CD14-positive monocyte (primary cell): ENCODE results near the gene OR9Q1. TPM values are rescaled to one million over a fixed set of nuclear protein-coding genes. Genes with fewer than 3 reads are reported as not detected.

ENCODE experiments used
- DNase-seq, 3 donors: peaks; one replicate each; pipeline ENCODE4 v3.0.0-alpha.2; 2011 to 2022
- H2AFZ ChIP-seq: 2 replicates; pipeline ENCODE4 v1.6.0; 2012; ENCODE audit warnings: mild to moderate bottlenecking, low read depth, low read length, inconsistent platforms; ENCODE audit not compliant: insufficient read depth, poor library complexity, severe bottlenecking
- H3K27ac ChIP-seq, 2 donors: 1 replicate in 1 of 2; 2 replicates in 1 of 2; pipeline ENCODE4 v1.5.1; 2012 to 2013; ENCODE audit warnings: low read length in 2 of 2, control low read depth in 1 of 2, inconsistent platforms in 1 of 2, low read depth in 1 of 2, mild to moderate bottlenecking in 1 of 2
- H3K27me3 ChIP-seq, 2 donors: one replicate each; pipeline versions ENCODE4 v1.6.0 to v1.6.1; 2011 to 2013; ENCODE audit warnings: low read length in 2 of 2; ENCODE audit not compliant: control insufficient read depth in 2 of 2, insufficient read depth in 2 of 2
- H3K36me3 ChIP-seq, 2 donors: replicated peaks in 1 of 2; 1 replicate in 1 of 2; 2 replicates in 1 of 2; pipeline versions ENCODE4 v1.5.1 to v1.6.1; 2012 to 2013; ENCODE audit warnings: low read length in 2 of 2, control low read depth in 1 of 2, inconsistent platforms in 1 of 2, mild to moderate bottlenecking in 1 of 2; ENCODE audit not compliant: insufficient read depth in 2 of 2, control insufficient read depth in 1 of 2
- H3K4me1 ChIP-seq, 2 donors: 1 replicate in 1 of 2; 2 replicates in 1 of 2; pipeline versions ENCODE4 v1.5.1 to v1.6.1; 2012 to 2013; ENCODE audit warnings: low read length in 2 of 2, control low read depth in 1 of 2, inconsistent platforms in 1 of 2, mild to moderate bottlenecking in 1 of 2, moderate library complexity in 1 of 2; ENCODE audit not compliant: insufficient read depth in 2 of 2, control insufficient read depth in 1 of 2
- H3K4me2 ChIP-seq: replicated peaks from 2 replicates; pipeline ENCODE3; 2012; ENCODE audit warnings: low read length, moderate library complexity, mild to moderate bottlenecking; ENCODE audit not compliant: poor library complexity, severe bottlenecking; ENCODE audit errors: extremely low read depth
- H3K4me3 ChIP-seq, 3 experiments: fragments of 200-600 bp in 1 of 3; sonication (generic) in 1 of 3; replicated peaks in 1 of 3; 1 replicate in 2 of 3; 2 replicates in 1 of 3; pipeline ENCODE4 v1.5.1; 2011 to 2013; ENCODE audit warnings: low read length in 3 of 3, mild to moderate bottlenecking in 3 of 3, control low read depth in 2 of 3, low read depth in 2 of 3, inconsistent platforms in 1 of 3, moderate library complexity in 1 of 3
- H3K79me2 ChIP-seq: 2 replicates; pipeline ENCODE4 v1.6.0; 2012; ENCODE audit warnings: mild to moderate bottlenecking, control low read depth, inconsistent platforms, low read length, moderate library complexity; ENCODE audit not compliant: insufficient read depth
- H3K9ac ChIP-seq: 2 replicates; pipeline ENCODE4 v1.6.0; 2017; ENCODE audit warnings: low read length, mild to moderate bottlenecking; ENCODE audit not compliant: insufficient read depth, poor library complexity, severe bottlenecking
- H3K9me3 ChIP-seq, 2 donors: replicated peaks in 1 of 2; 1 replicate in 1 of 2; 2 replicates in 1 of 2; pipeline versions ENCODE4 v1.5.1 to v1.6.1; 2012 to 2013; ENCODE audit warnings: low read length in 2 of 2, control low read depth in 1 of 2; ENCODE audit not compliant: control insufficient read depth in 1 of 2, insufficient read depth in 1 of 2
- H4K20me1 ChIP-seq: 2 replicates; pipeline ENCODE4 v1.6.0; 2012; ENCODE audit warnings: mild to moderate bottlenecking, low read length, control low read depth, moderate library complexity; ENCODE audit not compliant: insufficient read depth
- H3K27ac Mint-ChIP-seq, 7 donors: one replicate each; pipeline ENCODE4 v1.8.0; 2020; ENCODE audit warnings: mild to moderate bottlenecking in 7 of 7, mixed read lengths in 7 of 7, moderate library complexity in 6 of 7, inconsistent platforms in 2 of 7
- H3K27me3 Mint-ChIP-seq, 3 donors: one replicate each; pipeline ENCODE4 v1.8.0; 2021 to 2022; ENCODE audit warnings: low read depth in 3 of 3, mild to moderate bottlenecking in 3 of 3, mixed read lengths in 3 of 3, moderate library complexity in 3 of 3, inconsistent platforms in 1 of 3
- H3K36me3 Mint-ChIP-seq, 2 donors: one replicate each; pipeline ENCODE4 v1.8.0; 2020; ENCODE audit warnings: mixed read lengths in 2 of 2, inconsistent platforms in 1 of 2, mild to moderate bottlenecking in 1 of 2
- H3K4me1 Mint-ChIP-seq: one replicate; pipeline ENCODE4 v1.8.0; 2020; ENCODE audit warnings: mild to moderate bottlenecking, mixed read lengths
- H3K4me3 Mint-ChIP-seq, 2 donors: one replicate each; pipeline ENCODE4 v1.8.0; 2020; ENCODE audit warnings: mild to moderate bottlenecking in 2 of 2, mixed read lengths in 2 of 2, moderate library complexity in 1 of 2
- H3K9me3 Mint-ChIP-seq, 7 donors: one replicate each; pipeline ENCODE4 v1.8.0; 2020 to 2022; ENCODE audit warnings: mixed read lengths in 7 of 7, mild to moderate bottlenecking in 6 of 7, moderate library complexity in 6 of 7, inconsistent platforms in 2 of 7
- WGBS: methylation state at CpG from one replicate; pipeline ENCODE4 v1.1.5; 2013; ENCODE audit warnings: missing lambda C conversion rate; ENCODE audit not compliant: insufficient coverage; 5-methylcytosine and 5-hydroxymethylcytosine counted together
- intact Hi-C, 2 donors: fragments of 100-400 bp; cut with micrococcal nuclease; formaldehyde crosslinking; loops; one replicate each; pipeline versions ENCODE4 v1.15.0 to v1.15.1; 2023
- polyA plus RNA-seq, 3 donors: library from polyadenylated mRNA; depleted of rRNA in 1 of 3; unstranded in 2 of 3; stranded (reverse) in 1 of 3; fragments of 300-500 nt in 2 of 3; fragments of >200 nt in 1 of 3; fragmentation: Illumina TruSeq in 2 of 3; gene quantifications; 1 replicate in 2 of 3; 2 replicates in 1 of 3; pipeline ENCODE4 v1.2.3, GENCODE V29; 2012 to 2021
- TF ChIP-seq, protein P1 (sequence below): fragments of 200-600 bp; IDR thresholded peaks from one replicate; pipeline ENCODE4 v1.8.0; 2022; ENCODE audit warnings: antibody characterized with exemption, mild to moderate bottlenecking

Gene OR9Q1
- polyA plus RNA-seq, 3 donors: not detected

DNA sequence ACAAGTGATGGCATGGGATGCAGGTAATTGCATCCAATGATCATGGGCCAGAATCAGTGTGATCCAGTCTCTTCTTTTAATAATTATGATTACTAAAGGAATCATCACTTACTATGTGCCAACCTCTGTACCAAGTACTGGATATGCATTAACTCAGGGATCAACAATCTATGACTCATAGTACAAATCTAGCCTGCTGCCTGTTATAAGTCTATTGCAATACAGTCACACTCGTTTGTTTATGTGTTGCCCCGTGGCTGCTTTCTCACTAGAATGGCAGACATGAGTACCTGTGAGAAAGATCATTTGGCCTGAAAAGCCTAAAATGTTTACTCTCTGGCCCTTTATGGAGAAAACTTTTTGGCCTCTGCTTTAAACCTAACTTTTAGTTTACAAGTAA lies 52.1 kb downstream of the OR9Q1 start:
- Mint-ChIP-seq H3K4me3 (no peak overlapping the region), H3K9me3 (peaks cover 0 to 6% (median 0%) of the 10 kb centered on the region in 7 donors), H3K27me3 (no peaks in the 10 kb centered on the region), H3K4me1 (no peaks in the 10 kb centered on the region), H3K27ac (no peak overlapping the region), H3K36me3 (no peaks in the 10 kb centered on the region)
- WGBS: 0% methylated on average over 1 of the region's 2 CpGs
- Histone ChIP-seq H3K4me3 (no peak overlapping the region), H3K27ac (no peak overlapping the region), H4K20me1 (no peaks in the 10 kb centered on the region), H3K36me3 (no peaks in the 10 kb centered on the region), H3K79me2 (no peaks in the 10 kb centered on the region), H3K9ac (no peak overlapping the region), H3K9me3 (no peaks in the 10 kb centered on the region), H3K4me2 (no peak overlapping the region), H2AFZ (no peak overlapping the region), H3K4me1 (no peaks in the 10 kb centered on the region), H3K27me3 (no peaks in the 10 kb centered on the region)
- DNase-seq: no peak
- intact Hi-C loops: no loop called here
- TF ChIP-seq, protein P1, sequence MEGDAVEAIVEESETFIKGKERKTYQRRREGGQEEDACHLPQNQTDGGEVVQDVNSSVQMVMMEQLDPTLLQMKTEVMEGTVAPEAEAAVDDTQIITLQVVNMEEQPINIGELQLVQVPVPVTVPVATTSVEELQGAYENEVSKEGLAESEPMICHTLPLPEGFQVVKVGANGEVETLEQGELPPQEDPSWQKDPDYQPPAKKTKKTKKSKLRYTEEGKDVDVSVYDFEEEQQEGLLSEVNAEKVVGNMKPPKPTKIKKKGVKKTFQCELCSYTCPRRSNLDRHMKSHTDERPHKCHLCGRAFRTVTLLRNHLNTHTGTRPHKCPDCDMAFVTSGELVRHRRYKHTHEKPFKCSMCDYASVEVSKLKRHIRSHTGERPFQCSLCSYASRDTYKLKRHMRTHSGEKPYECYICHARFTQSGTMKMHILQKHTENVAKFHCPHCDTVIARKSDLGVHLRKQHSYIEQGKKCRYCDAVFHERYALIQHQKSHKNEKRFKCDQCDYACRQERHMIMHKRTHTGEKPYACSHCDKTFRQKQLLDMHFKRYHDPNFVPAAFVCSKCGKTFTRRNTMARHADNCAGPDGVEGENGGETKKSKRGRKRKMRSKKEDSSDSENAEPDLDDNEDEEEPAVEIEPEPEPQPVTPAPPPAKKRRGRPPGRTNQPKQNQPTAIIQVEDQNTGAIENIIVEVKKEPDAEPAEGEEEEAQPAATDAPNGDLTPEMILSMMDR: no peak

DNA sequence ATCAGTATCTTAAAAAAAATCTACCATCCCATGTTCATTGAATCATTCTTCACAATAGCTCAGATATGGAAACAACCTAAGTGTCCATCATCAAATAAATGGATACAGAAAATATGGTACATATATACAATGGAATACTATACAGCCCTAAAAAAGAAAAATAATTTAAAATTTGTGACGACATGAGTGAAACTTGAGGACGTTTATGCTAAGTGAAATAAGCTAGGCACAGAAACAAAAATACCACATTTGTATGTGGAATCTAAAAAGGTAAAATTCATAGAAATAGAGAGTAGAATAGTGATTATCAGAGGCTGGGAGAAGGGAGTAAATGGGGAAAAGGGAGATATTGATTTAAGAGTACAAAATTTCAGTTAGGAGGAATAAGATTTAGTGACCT lies 62.8 kb downstream of the OR9Q1 start:
- no peak overlapping the region for H3K9ac ChIP-seq
- no peaks in the 10 kb centered on the region for H4K20me1 ChIP-seq
- no peaks in the 10 kb centered on the region for H3K27me3 ChIP-seq
- H3K9me3 ChIP-seq: peaks cover 0 to 3% of the 10 kb centered on the region in 2 donors
- no peaks in the 10 kb centered on the region for H3K79me2 ChIP-seq
- H2AFZ ChIP-seq: no peak overlapping the region
- no peak overlapping the region for H3K4me3 ChIP-seq
- Mint-ChIP-seq H3K4me1 (no peaks in the 10 kb centered on the region), H3K27me3 (no peaks in the 10 kb centered on the region), H3K4me3 (no peak overlapping the region), H3K36me3 (no peaks in the 10 kb centered on the region), H3K9me3 (peaks cover 0 to 10% (median 4%) of the 10 kb centered on the region in 7 donors), H3K27ac (no peak overlapping the region)
- DNase-seq: no peak
- WGBS: no CpG with 5 or more reads among the region's 2 CpGs
- no peak overlapping the region for H3K27ac ChIP-seq
- intact Hi-C loops: no loop called here
- H3K36me3 ChIP-seq: no peaks in the 10 kb centered on the region
- TF ChIP-seq, protein P1: no peak
- H3K4me2 ChIP-seq: no peak overlapping the region
- no peaks in the 10 kb centered on the region for H3K4me1 ChIP-seq
